NCI-H345 treated with DMSO at 0.1 percent for 48 hours (cell line): ENCODE data around the gene ZNF133.

ENCODE experiments used
- DNase-seq: peaks from one replicate; lab custom pipeline; 2025; ENCODE audit not compliant: unreplicated experiment; lab: John Stamatoyannopoulos, UW

The ZNF133 gene

GRCh38 chr20:18361678-18362077 lies 73.4 kb downstream of the ZNF133 start:
- DNase-seq, result no peak

GRCh38 chr20:18362916-18363315 lies 74.6 kb downstream of the ZNF133 start:
- DNase-seq, result no peak

GRCh38 chr20:18363708-18364107 lies 75.4 kb downstream of the ZNF133 start:
- DNase-seq, result no peak

- DNase-seq, result no peak
Measured at GRCh38 chr20:18364768-18365167, 76.4 kb downstream of the ZNF133 start.
